K562 (cell line): ENCODE measurements around the gene GTPBP2. TPM values are rescaled to one million over a fixed set of nuclear protein-coding genes. Genes with fewer than 3 reads are reported as not detected.

Source experiments
- ARNT ChIP-seq, 2 experiments: fragments of 450-650 bp; IDR thresholded peaks; 2 replicates each; pipeline ENCODE4 v1.6.1; 2016; ENCODE audit warnings: mild to moderate bottlenecking in 1 of 2
- E2F4 ChIP-seq: sonication (generic); formaldehyde crosslinking; IDR thresholded peaks from 2 replicates; pipeline ENCODE4 v1.8.0; 2022; ENCODE audit warnings: mild to moderate bottlenecking, low read depth, missing genetic modification reagents
- HDGF ChIP-seq: fragments of 450-650 bp; IDR thresholded peaks from 2 replicates; pipeline ENCODE4 v1.6.1; 2016
- HMGN3 ChIP-seq: IDR thresholded peaks from 2 replicates; pipeline ENCODE4 v1.6.1; 2011; ENCODE audit warnings: borderline replicate concordance, low read depth, mild to moderate bottlenecking, mixed read lengths, low read length; ENCODE audit not compliant: insufficient read length; ENCODE audit errors: extremely low read depth
- JUNB ChIP-seq: fragments of 450-650 bp; formaldehyde crosslinking; conservative IDR thresholded peaks from 2 replicates; pipeline ENCODE4 v1.4.0; 2020; ENCODE audit warnings: mild to moderate bottlenecking
- MEF2A ChIP-seq: IDR thresholded peaks from 2 replicates; pipeline ENCODE4 v1.6.1; 2011; ENCODE audit warnings: low read depth, mild to moderate bottlenecking, low read length, moderate library complexity; ENCODE audit not compliant: control insufficient read depth
- SRSF9 ChIP-seq: fragments of 200-400 bp; formaldehyde crosslinking; IDR thresholded peaks from 2 replicates; pipeline ENCODE4 v1.6.1; 2017; ENCODE audit warnings: low read depth, low read length, borderline replicate concordance
- TBL1XR1 ChIP-seq, 2 experiments: IDR thresholded peaks; 2 replicates each; pipeline ENCODE4 v1.6.1; 2012; ENCODE audit warnings: improper control_type of control experiment in 2 of 2, low read length in 2 of 2, mild to moderate bottlenecking in 1 of 2
- TCF3 ChIP-seq: sonication (generic); formaldehyde crosslinking; IDR thresholded peaks from 2 replicates; pipeline ENCODE4 v1.4.0; 2020; ENCODE audit warnings: mild to moderate bottlenecking, missing genetic modification reagents
- TSC22D4 ChIP-seq: fragments of 450-650 bp; IDR thresholded peaks from 2 replicates; pipeline ENCODE4 v1.6.1; 2016; ENCODE audit warnings: missing genetic modification characterization, missing biosample characterization, control low read depth
- ZNF668 ChIP-seq: fragments of 250-450 bp; sonication (Bioruptor Pico); IDR thresholded peaks from 2 replicates; pipeline ENCODE4 v1.8.0; 2022; ENCODE audit warnings: mild to moderate bottlenecking, inconsistent platforms
- polyA plus RNA-seq, 8 experiments: library from polyadenylated mRNA; depleted of rRNA in 4 of 8; stranded (reverse) in 5 of 8; unstranded in 3 of 8; fragments of >200 nt; fragmentation: Nextera tagmentation in 2 of 8; fragmentation: Illumina TruSeq in 1 of 8; extraction: Ambion mirVana in 2 of 8; extraction: Trizol in 1 of 8; gene quantifications; 2 replicates each; pipeline versions ENCODE4 v1.2.1 to v1.2.3, GENCODE V29; 2011 to 2014; ENCODE audit warnings: inconsistent platforms in 1 of 8, missing spikeins in 1 of 8
- total RNA-seq, 7 experiments: library from RNA; depleted of rRNA in 6 of 7; stranded (reverse); fragments of >200 nt in 6 of 7; fragmentation: Illumina TruSeq in 2 of 7; extraction: Trizol in 2 of 7; gene quantifications; 2 replicates each; pipeline versions ENCODE4 v1.2.1 to v1.2.3, GENCODE V29; 2011 to 2021; ENCODE audit warnings: low replicate concordance in 1 of 7
- TF ChIP-seq, protein P1 (sequence below): sonication (generic); formaldehyde crosslinking; IDR thresholded peaks from 2 replicates; pipeline ENCODE4 v1.8.1; 2023; ENCODE audit warnings: mild to moderate bottlenecking, missing genetic modification reagents
- TF ChIP-seq, protein P2 (sequence below): fragments of 200-600 bp; sonication (generic); IDR thresholded peaks from one replicate; pipeline ENCODE4 v1.6.1; 2012; ENCODE audit warnings: mild to moderate bottlenecking, low read depth, low read length, inconsistent platforms

The GTPBP2 gene
- total and polyA plus RNA-seq, 9 of the 15 experiments (the other 6 are each of a cell fraction or from before 2014, with no cell fraction given), result 48.4 to 196 (median 111) TPM

DNA sequence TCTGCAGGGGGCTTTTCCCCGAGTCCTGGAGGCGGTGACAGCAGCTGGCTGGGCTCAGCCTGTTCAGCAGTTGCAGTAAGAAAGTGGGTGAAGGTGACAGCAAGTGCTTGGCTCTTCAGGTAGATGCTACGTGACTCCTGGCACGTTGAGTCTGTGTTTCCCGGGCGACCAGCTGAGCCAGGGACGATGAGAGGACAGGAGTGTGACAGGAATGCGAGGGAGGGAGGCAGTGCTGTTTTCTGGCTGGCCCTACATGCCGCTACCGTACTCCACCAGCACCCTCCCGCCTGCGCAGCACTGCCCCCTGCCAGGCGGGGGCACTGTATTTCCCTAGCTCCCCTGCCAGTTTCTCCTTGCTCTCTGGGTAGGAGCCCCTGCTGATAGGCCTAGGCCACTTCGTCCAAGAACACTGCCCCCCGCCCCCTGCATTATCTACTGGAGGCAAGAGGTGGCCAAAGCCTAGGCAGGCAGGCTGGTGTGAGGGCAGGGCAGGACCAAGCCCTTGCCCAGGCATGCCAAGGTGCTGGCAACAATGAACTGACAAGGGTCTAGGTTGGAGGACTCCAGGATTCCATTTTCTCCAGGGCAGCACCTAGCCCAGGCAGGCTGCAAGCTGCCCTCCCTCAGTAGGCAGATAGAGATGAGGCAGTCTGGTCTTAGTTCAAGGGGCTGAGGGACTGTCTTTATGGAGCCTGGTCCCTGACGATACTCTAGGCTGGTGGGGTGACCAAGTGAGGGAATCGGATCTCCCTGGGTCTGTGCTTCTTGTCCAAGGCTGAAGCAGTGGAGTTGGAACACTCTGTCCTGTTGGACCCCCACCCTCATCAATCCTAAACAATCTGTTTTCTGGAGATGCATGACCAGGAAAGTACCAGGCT, 39.3 kb upstream of the GTPBP2 start (continued):
- TF ChIP-seq, protein P1, sequence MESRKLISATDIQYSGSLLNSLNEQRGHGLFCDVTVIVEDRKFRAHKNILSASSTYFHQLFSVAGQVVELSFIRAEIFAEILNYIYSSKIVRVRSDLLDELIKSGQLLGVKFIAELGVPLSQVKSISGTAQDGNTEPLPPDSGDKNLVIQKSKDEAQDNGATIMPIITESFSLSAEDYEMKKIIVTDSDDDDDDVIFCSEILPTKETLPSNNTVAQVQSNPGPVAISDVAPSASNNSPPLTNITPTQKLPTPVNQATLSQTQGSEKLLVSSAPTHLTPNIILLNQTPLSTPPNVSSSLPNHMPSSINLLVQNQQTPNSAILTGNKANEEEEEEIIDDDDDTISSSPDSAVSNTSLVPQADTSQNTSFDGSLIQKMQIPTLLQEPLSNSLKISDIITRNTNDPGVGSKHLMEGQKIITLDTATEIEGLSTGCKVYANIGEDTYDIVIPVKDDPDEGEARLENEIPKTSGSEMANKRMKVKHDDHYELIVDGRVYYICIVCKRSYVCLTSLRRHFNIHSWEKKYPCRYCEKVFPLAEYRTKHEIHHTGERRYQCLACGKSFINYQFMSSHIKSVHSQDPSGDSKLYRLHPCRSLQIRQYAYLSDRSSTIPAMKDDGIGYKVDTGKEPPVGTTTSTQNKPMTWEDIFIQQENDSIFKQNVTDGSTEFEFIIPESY (CRISPR knock-in tag), result peak; percentile 100
- TF ChIP-seq HMGN3, result peak; percentile 68
- TF ChIP-seq MEF2A, result no peak
- no peak for TF ChIP-seq ZNF668 (CRISPR knock-in tag)
- TF ChIP-seq TBL1XR1 (IDR thresholded peaks at IDR 0.05; ENCODE audit: low read length in 2 of 2), result no peak
- TF ChIP-seq HDGF, result no peak
- TF ChIP-seq SRSF9, result no peak
- no peak for TF ChIP-seq ARNT (IDR thresholded peaks at IDR 0.05)
- TF ChIP-seq E2F4, result no peak
- no peak for TF ChIP-seq TSC22D4 (tag)
- TF ChIP-seq, protein P2, sequence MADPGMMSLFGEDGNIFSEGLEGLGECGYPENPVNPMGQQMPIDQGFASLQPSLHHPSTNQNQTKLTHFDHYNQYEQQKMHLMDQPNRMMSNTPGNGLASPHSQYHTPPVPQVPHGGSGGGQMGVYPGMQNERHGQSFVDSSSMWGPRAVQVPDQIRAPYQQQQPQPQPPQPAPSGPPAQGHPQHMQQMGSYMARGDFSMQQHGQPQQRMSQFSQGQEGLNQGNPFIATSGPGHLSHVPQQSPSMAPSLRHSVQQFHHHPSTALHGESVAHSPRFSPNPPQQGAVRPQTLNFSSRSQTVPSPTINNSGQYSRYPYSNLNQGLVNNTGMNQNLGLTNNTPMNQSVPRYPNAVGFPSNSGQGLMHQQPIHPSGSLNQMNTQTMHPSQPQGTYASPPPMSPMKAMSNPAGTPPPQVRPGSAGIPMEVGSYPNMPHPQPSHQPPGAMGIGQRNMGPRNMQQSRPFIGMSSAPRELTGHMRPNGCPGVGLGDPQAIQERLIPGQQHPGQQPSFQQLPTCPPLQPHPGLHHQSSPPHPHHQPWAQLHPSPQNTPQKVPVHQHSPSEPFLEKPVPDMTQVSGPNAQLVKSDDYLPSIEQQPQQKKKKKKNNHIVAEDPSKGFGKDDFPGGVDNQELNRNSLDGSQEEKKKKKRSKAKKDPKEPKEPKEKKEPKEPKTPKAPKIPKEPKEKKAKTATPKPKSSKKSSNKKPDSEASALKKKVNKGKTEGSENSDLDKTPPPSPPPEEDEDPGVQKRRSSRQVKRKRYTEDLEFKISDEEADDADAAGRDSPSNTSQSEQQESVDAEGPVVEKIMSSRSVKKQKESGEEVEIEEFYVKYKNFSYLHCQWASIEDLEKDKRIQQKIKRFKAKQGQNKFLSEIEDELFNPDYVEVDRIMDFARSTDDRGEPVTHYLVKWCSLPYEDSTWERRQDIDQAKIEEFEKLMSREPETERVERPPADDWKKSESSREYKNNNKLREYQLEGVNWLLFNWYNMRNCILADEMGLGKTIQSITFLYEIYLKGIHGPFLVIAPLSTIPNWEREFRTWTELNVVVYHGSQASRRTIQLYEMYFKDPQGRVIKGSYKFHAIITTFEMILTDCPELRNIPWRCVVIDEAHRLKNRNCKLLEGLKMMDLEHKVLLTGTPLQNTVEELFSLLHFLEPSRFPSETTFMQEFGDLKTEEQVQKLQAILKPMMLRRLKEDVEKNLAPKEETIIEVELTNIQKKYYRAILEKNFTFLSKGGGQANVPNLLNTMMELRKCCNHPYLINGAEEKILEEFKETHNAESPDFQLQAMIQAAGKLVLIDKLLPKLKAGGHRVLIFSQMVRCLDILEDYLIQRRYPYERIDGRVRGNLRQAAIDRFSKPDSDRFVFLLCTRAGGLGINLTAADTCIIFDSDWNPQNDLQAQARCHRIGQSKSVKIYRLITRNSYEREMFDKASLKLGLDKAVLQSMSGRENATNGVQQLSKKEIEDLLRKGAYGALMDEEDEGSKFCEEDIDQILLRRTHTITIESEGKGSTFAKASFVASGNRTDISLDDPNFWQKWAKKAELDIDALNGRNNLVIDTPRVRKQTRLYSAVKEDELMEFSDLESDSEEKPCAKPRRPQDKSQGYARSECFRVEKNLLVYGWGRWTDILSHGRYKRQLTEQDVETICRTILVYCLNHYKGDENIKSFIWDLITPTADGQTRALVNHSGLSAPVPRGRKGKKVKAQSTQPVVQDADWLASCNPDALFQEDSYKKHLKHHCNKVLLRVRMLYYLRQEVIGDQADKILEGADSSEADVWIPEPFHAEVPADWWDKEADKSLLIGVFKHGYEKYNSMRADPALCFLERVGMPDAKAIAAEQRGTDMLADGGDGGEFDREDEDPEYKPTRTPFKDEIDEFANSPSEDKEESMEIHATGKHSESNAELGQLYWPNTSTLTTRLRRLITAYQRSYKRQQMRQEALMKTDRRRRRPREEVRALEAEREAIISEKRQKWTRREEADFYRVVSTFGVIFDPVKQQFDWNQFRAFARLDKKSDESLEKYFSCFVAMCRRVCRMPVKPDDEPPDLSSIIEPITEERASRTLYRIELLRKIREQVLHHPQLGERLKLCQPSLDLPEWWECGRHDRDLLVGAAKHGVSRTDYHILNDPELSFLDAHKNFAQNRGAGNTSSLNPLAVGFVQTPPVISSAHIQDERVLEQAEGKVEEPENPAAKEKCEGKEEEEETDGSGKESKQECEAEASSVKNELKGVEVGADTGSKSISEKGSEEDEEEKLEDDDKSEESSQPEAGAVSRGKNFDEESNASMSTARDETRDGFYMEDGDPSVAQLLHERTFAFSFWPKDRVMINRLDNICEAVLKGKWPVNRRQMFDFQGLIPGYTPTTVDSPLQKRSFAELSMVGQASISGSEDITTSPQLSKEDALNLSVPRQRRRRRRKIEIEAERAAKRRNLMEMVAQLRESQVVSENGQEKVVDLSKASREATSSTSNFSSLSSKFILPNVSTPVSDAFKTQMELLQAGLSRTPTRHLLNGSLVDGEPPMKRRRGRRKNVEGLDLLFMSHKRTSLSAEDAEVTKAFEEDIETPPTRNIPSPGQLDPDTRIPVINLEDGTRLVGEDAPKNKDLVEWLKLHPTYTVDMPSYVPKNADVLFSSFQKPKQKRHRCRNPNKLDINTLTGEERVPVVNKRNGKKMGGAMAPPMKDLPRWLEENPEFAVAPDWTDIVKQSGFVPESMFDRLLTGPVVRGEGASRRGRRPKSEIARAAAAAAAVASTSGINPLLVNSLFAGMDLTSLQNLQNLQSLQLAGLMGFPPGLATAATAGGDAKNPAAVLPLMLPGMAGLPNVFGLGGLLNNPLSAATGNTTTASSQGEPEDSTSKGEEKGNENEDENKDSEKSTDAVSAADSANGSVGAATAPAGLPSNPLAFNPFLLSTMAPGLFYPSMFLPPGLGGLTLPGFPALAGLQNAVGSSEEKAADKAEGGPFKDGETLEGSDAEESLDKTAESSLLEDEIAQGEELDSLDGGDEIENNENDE, result peak; percentile 58
- TF ChIP-seq JUNB, result no peak
- TF ChIP-seq TCF3, result 0 out of 2 replicates have a peak, but pooled peaks have one; percentile 30
